ENCODE results near the gene PEAK3.

PEAK3 gene

DNA sequence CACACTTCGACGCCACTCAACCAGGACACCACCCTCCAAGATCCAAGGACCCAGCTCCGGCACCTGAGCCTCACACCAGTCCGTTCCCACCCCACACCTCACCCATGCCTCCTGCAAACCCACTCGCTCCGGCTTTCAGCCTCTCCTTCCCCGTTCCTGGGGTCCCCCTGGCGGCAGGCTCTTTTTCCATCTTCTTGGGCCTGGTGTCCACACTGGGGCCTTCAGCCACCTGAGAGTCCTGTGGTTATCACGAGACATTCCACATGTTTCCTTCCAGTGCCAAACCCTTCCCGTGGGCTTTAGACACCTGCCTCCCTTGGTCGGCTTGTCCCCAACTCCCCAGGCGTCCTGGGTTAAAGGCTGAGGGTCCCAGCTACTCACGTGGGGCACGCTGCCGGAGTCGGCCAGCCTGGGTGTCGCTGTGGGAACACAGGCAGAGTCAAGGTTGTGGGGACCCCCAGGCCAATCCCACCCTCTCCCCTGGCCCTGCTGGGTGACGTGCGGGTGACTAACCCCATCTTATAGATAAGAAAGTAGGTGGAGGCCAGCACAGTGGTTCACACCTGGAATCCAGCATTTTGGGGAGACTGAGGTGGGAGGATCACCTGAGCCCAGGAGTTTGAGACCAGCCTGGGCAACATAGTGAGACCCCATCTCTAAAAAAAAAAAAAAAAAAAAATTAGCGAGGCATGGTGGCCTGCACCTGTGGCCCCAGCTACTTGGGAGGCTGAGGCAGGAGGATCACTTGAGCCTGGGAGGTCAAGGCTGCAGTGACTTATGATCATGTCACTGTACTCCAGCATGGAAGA is 27.7 kb downstream of the PEAK3 start:
- no peak overlapping the region for H3K4me3 ChIP-seq (ENCODE audit: low read length)
- DNase-seq (ENCODE audit: low read depth, low spot score): no peak

DNA sequence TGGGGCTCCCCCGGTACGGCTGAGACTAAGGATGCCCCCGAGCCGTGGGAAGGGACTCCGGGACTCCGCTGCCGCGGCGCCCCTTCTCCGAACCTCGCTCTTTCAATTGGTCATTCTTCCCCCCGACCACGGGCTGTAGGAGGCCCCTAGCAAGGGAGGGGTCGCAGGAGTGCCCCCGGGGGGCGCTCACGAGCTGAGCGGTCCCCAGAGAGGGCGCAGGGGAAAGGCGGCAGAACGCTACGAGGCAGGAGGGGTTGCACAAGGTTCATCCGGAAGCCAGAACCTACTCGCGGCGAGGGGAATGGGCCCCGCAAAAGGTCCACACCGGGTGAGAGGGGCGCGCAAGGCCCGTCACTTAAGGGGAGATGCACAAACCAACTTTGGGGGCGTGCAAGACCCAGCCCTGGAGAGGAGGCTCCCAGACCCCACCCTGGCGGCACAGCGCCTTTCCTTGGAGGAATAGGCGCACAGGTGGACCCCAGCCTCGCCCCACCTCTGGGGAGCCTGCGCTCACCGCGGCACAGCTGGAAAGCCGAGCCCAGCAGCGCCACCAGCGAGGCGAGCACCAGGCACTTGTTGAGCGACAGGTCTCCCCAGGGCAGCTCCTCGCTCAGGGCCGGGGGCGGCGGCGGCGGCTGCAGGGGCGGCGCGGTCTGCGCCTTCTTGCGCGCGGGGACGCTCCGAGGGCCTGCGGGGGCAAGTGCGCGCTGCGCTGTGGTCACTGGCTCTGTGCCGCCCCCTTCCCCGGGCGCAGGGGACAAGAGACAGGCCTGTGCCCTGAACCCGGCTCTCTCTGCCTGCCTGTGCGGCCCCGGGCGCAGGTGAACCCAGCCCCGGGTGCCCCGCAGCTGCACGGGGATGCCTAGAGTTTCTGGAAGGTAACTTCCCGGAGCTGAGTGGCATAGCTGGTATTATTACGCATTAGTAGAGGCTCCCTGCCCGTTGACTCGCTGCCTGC is 28.6 kb downstream of the PEAK3 start:
- no peak for DNase-seq (ENCODE audit: low read depth, low spot score)

DNA sequence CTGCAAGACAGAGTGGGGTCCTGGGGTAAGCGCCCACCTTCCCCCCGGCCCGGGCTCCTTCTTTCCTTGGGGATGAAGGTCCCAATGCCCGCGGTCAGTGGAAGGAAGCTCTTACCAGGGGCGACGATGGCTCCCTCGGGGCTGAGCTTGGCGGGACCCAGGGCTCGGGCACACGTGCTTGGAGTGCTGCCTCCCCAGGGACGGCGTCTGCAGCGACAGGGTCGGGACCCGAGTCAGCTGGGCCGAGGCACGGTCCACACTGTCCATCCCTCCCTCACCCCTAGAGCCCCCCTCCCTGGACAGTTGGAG is 29.2 kb downstream of the PEAK3 start:
- DNase-seq (ENCODE audit: low read depth, low spot score): no peak
- H3K4me3 ChIP-seq (ENCODE audit: low read length): no peak overlapping the region

More for the DNA sequence above, 28.6 kb downstream of the PEAK3 start:
- no peak overlapping the region for H3K4me3 ChIP-seq (ENCODE audit: low read length)

DNA sequence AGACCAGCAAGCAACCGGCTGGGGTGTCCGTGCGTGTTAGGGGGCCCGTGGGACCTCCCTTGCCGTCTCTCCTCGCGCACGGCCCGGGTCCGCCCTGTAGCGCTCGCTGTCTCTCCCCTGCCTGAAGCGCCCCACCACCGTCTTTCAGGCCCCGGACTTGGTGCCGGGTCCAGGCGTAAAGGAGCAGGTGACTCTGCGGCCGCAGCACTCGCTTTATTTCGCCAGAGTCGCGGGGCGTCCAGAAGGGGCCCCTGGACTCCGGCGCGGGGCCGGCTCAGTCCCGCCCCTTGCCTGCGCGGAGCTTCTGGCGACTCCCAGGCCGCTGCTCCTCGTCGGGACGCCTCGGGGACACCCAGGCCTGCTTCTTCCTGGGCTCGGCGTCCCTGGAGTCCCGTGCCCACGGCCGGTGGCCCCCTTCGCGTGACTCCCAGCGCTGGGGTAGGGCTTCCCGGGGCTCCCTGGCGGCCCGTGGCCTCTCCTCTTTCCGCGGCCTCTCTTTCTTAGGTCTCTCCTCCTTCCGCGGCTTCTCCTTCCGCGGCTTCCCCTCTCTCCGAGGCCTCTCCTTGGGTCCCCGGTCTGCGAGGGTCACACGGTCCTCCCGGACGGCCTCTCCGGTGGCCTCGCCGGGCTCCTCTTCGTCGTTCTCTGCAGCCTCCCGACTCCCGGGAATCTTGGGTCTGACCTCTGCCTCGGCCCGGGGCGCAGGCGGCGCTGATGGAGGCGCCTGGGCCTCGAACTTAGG is 29.7 kb downstream of the PEAK3 start:
- no peak for DNase-seq (ENCODE audit: low read depth, low spot score)
- H3K4me3 ChIP-seq (ENCODE audit: low read length): no peak overlapping the region

DNA sequence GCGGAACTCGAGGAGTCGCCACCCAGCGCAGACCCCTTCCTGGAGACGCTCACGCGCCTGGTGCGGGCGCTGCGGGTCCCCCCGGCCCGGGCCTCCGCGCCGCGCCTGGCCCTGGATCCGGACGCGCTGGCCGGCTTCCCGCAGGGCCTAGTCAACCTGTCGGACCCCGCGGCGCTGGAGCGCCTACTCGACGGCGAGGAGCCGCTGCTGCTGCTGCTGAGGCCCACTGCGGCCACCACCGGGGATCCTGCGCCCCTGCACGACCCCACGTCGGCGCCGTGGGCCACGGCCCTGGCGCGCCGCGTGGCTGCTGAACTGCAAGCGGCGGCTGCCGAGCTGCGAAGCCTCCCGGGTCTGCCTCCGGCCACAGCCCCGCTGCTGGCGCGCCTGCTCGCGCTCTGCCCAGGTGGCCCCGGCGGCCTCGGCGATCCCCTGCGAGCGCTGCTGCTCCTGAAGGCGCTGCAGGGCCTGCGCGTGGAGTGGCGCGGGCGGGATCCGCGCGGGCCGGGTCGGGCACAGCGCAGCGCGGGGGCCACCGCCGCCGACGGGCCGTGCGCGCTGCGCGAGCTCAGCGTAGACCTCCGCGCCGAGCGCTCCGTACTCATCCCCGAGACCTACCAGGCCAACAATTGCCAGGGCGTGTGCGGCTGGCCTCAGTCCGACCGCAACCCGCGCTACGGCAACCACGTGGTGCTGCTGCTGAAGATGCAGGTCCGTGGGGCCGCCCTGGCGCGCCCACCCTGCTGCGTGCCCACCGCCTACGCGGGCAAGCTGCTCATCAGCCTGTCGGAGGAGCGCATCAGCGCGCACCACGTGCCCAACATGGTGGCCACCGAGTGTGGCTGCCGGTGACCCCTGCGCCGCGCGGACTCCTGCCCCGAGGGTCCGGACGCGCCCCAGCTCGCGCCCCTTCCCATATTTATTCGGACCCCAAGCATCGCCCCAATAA is 30.6 kb downstream of the PEAK3 start:
- no peak overlapping the region for H3K4me3 ChIP-seq (ENCODE audit: low read length)
- DNase-seq (ENCODE audit: low read depth, low spot score): no peak

DNA sequence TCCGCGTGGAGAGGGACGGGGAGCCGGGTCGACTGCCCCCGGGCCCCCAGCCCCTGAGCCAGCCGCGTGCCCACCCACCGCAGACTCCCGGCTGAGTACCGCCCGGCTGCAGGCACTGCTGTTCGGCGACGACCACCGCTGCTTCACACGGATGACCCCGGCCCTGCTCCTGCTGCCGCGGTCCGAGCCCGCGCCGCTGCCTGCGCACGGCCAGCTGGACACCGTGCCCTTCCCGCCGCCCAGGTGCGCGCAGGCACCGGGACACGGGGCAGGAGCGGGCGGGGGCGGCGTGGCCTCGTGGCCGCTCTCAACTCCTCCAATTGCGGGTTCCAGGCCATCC is 31.2 kb downstream of the PEAK3 start:
- H3K4me3 ChIP-seq (ENCODE audit: low read length): no peak overlapping the region
- no peak for DNase-seq (ENCODE audit: low read depth, low spot score)

DNA sequence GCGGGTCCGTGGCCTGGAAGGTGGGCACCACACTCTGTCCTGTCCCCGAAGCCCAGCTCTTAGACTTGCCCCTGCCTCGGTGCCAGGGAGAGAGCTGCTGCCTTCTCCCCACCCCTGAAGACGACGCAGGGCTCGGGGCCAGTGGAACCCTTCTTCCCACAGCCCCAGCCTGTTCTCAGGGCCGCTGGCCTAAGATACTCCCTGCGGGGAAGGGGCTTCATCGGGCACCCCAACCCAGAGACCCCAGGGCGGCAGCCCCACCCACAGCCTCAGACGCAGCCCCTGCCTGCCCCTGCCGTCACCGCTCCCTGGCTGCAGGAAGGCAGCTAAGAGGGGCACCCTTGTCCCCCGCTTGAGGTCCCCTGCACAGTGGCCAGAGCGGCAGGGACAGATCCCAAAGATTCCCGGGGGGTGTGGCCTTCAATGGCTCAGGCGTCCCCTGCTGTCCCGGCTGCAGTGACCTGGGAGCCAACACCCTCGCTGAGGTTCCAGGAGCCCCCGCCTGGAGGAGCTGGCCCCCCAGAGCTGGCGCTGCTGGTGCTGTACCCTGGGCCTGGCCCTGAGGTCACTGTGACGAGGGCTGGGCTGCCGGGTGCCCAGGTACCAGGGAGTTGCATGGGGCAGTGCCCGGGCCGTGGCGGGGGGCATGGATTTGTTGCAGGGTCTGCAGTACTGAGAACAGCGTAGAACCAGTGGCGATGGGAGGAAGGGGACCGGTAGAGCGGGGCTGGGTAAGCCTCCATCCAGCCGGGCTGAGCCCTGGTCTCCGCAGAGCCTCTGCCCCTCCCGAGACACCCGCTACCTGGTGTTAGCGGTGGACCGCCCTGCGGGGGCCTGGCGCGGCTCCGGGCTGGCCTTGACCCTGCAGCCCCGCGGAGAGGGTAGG is 31.9 kb downstream of the PEAK3 start:
- no peak overlapping the region for H3K4me3 ChIP-seq (ENCODE audit: low read length)
- no peak for DNase-seq (ENCODE audit: low read depth, low spot score)

DNA sequence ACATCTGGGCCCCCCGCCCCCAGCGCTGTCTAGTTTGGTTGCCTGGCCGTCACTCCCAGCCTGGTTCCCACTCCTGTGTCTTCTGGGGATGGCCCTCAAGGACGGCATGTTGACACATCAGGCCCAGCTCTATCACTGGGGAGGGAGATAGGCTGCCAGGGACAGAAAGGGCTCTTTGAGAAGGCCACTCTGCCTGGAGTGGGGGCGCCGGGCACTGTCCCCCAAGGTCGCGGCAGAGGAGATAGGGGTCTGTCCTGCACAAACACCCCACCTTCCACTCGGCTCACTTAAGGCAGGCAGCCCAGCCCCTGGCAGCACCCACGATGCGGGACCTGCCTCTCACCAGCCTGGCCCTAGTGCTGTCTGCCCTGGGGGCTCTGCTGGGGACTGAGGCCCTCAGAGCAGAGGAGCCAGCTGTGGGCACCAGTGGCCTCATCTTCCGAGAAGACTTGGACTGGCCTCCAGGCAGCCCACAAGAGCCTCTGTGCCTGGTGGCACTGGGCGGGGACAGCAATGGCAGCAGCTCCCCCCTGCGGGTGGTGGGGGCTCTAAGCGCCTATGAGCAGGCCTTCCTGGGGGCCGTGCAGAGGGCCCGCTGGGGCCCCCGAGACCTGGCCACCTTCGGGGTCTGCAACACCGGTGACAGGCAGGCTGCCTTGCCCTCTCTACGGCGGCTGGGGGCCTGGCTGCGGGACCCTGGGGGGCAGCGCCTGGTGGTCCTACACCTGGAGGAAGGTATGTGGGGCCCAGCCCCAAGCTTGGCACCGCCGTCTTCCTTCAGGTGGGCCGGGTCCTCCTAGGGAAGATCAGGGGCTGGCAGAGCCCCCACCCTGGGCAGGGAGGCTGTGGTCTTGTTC is 32.7 kb downstream of the PEAK3 start, which contains the start of gene AMH:
Gene AMH, plus strand, starts transcription at position 314 of the 857 bp plus-strand sequence. Its CDS starts 10 bp downstream, at position 324.
- no peak within 1 kb of the TSS for H3K4me3 ChIP-seq (ENCODE audit: low read length)
- no peak for DNase-seq (ENCODE audit: low read depth, low spot score)

DNA sequence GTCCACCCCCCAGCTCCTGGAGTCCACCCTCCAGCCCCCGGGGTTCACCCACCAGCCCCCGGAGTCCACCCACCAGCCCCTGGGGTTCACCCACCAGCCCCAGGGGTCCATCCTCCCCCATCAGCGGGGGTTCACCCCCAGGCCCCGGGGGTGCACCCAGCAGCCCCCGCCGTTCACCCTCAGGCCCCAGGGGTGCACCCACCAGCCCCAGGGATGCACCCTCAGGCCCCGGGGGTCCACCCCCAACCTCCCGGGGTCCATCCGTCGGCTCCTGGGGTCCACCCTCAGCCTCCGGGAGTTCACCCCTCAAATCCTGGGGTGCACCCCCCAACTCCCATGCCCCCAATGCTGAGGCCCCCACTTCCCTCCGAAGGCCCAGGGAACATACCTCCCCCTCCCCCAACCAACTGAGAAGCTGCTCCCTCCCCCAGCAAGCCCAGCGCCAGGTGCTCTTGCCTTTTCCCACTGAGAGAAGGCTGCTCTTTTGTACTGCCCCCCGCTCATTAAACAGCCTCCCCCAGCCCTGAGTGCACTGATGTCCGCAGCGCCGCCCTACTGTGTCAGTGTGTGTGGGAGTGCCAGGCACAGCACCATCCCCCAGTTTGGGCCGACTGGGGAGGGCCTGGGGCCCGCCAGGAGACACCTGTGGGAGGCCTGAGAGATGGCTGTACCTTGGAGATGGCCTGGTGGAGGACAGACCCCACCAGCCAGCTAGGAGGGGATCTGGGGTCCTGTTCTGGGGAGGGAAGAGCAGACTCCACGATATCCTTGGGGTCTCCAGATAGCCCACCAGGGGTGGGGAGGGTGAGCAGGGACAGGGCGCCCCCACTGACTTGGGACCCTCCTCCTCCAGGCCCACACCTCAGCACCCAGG is 33.6 kb downstream of the PEAK3 start:
- no peak for DNase-seq (ENCODE audit: low read depth, low spot score)
- no peak overlapping the region for H3K4me3 ChIP-seq (ENCODE audit: low read length)

DNA sequence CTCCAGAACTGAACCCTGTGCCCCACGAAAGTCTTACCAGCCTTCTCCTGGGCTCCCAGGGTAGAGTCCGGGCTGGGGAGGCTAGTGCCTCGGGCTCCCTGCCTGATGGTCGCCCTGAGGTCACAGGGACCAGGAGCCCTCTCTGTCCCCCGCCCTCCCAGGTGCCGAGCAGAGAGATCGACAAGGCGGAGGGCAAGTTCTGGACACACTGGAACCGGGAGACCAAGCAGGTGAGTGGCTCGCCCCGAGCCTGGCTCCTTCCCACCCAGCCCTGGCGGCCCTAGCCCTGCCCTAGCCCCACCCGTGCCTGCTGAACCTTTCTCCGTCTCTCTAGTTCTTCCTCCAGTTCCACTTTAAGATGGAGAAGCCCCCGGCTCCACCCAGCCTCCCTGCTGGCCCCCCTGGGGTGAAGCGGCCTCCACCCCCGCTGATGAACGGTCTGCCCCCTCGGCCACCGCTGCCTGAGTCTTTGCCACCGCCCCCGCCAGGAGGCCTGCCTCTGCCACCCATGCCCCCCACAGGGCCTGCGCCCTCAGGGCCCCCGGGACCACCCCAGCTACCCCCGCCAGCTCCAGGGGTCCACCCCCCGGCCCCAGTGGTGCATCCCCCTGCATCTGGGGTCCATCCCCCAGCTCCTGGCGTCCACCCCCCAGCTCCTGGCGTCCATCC is 34.4 kb downstream of the PEAK3 start:
- no peak for DNase-seq (ENCODE audit: low read depth, low spot score)
- H3K4me3 ChIP-seq (ENCODE audit: low read length): no peak overlapping the region

DNA sequence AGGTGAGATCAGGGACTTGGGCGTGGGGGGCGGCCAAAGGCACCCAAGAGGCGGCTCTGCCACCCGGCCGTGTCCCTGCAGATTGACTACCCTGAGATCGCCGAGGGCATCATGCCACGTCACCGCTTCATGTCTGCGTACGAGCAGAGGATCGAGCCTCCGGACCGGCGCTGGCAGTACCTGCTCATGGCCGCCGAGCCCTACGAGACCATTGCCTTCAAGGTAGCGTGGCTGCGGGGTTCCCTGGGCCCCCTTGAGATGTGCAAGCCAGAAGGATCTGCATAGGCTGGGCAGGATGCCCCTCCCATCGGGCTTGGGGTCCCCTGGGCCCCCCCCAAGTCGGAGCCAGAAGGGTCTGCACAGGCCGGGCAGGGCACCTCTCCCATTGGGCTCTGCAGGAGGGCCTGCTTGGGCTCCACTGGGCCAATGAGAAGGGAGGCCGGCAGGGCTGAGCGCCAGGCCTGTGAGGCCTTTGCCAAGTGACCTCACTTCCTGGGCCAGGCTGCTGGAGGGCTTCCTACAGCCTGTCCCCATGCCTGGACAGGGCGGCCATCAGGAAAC is 35.1 kb downstream of the PEAK3 start:
- H3K4me3 ChIP-seq (ENCODE audit: low read length): no peak overlapping the region
- DNase-seq (ENCODE audit: low read depth, low spot score): no peak

DNA sequence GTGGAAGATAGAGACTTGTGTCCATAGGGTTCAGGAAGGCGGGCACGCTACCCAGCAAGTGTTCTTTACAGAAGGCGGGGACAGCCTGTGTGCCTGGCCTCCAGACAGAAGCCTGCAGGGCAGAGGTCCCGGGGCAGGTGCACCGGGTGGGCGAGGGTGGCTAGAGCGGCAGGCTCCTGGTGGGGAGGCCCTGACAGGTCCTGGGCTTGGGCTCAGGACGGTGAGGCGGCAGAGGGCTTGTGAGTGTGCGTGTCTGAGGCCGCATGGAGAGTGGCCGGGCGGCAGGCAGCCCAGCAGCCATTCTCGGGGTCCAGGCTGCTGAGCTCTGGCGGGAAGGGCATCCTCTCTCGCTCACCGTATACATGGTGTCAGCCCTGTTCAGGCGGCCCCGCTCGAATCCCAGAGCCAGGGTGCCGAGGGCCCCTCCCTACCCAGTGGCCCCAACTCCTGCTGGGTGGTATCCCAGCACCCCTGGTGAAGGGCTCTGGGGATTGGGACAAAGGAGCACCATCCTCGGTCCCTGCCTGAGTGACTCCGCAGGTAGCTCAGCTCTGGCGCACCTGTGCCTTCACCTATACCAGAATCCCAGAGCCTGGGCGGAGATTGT is 35.9 kb downstream of the PEAK3 start:
- DNase-seq (ENCODE audit: low read depth, low spot score): no peak
- no peak overlapping the region for H3K4me3 ChIP-seq (ENCODE audit: low read length)

DNA sequence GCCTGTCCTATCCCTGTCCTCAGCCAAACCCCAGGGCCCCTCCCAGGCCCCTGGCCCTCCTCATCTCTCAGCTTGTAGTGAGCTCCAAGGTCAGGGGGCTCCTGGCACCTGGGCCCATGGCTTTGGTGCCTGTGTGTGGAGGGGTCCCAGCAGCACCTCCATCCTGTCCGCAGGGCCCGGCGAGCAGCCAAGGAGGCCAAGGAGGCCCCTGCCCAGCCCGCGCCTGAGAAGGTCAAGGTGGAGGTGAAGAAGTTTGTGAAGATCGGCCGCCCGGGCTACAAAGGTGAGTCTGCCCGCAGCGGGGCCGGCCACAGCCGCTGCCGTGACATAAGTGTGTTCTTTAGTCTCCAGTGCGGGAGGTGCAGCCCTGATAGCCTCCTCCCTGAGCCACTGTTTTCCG is 36.7 kb downstream of the PEAK3 start:
- H3K4me3 ChIP-seq (ENCODE audit: low read length): no peak overlapping the region
- no peak for DNase-seq (ENCODE audit: low read depth, low spot score)

DNA sequence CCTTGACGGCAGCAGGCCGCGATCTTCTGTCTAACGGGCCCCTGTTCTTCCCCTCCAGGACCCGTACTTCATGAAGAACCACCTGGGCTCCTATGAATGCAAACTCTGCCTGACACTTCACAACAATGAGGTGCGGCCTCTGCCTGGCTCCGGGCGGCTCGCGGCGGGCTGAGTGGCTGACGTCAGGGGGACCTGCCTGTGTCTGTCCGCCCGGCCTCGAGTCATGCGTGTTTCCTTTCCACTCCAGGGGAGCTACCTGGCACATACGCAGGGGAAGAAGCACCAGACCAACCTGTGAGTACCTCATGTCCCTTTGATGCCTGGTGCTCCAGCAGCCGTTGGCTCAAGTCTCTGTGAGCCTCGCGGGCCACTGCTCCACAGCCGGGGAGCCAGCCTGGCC is 37.5 kb downstream of the PEAK3 start:
- no peak for DNase-seq (ENCODE audit: low read depth, low spot score)
- H3K4me3 ChIP-seq (ENCODE audit: low read length): no peak overlapping the region

DNA sequence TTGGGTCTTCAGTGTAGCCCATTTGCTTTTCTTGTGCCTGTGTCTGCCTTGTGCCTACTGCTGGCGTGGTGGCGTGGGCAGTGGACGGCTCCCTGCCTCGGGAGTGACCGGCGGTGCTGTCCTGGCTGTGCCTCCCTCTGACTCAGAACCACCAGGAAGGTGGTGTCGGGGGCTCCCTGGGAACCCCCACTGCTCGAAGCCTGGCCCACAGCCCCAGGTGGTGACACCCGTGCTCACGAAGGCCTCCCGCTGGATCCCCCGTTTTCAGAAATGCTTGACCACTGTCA is 37.9 kb downstream of the PEAK3 start:
- DNase-seq (ENCODE audit: low read depth, low spot score): no peak
- H3K4me3 ChIP-seq (ENCODE audit: low read length): no peak overlapping the region

Measured in Jurkat, Clone E6-1 (cell line).